Measurements from ENCODE around the gene LPAR6. TPM values are rescaled to one million over a fixed set of nuclear protein-coding genes. Genes with fewer than 3 reads are reported as not detected.

LPAR6 gene
- total and polyA plus RNA-seq, 3 donors from 2014 or later: 10.3 to 34.9 (median 20.6) TPM

GRCh38 chr13:48393030-48393697 lies 19.7 kb downstream of the LPAR6 start:
- no peak for TF ChIP-seq POLR2A (IDR thresholded peaks at IDR 0.05)
- TF ChIP-seq CTCF (IDR thresholded peaks at IDR 0.05): no peak
- Histone ChIP-seq H3K4me1 (peaks cover under 1% of the 10 kb centered on the region), H3K27me3 (no peaks in the 10 kb centered on the region), H3K27ac (no peak overlapping the region), H3K4me3 (no peak overlapping the region), H3K9me3 (no peaks in the 10 kb centered on the region), H3K36me3 (ENCODE audit: low read depth, missing control alignments) (no peaks in the 10 kb centered on the region)
- WGBS, 2 donors: 92% methylated on average over 3 of the region's 3 CpGs
- DNase-seq: no peak
- intact Hi-C loops (cut with DNase I; ENCODE audit: low total_unique reads): no loop called here

DNA sequence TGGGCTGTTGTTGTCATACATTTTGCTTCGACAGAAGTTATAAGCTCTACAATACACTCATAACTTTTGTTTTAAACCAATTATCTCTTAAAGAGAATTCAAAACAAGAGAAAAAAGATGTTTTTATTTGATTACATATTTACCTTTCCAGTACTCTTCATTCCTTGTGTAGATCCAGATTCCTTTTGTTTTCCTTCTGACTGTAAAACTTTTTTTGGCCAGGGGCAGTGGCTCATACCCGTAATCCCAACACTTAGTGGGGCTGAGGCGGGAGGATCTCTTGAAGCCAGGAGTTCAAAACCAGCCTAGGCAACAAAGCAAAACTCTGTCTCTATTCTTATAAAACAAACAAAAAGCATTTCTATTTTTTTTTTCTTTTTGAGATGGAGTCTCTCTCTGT lies 21.7 kb downstream of the LPAR6 start:
- Histone ChIP-seq H3K4me3 (no peak overlapping the region), H3K27me3 (no peaks in the 10 kb centered on the region), H3K4me1 (no peaks in the 10 kb centered on the region), H3K27ac (no peak overlapping the region), H3K9me3 (no peaks in the 10 kb centered on the region), H3K36me3 (ENCODE audit: low read depth, missing control alignments) (no peaks in the 10 kb centered on the region)
- WGBS, 2 donors: 92 to 95% methylated on average over 3 of the region's 3 CpGs
- TF ChIP-seq CTCF (IDR thresholded peaks at IDR 0.05) (no peak), POLR2A (IDR thresholded peaks at IDR 0.05) (no peak)
- intact Hi-C loops (cut with DNase I; ENCODE audit: low total_unique reads): no loop called here
- no peak for DNase-seq

DNA sequence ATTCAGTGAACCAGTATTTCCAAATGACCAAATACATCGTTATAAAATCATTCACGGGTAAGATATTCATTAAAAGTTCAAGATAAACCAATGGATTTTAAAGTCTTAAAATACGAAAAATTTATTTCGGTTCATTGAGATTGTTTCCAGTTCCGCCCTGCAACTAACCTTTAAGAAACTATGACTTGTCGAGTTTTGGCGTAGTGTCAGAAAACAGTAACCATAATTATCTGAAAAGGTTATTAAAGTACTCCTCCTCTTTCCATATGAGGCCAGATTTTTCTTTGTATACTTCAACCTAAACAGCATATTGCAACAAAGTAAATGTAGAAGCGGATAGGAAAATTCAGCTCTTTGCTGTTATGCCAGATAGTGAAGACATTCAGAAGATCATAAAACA lies 26.1 kb downstream of the LPAR6 start:
- H3K27me3 ChIP-seq: no peaks in the 10 kb centered on the region
- H3K4me1 ChIP-seq: no peaks in the 10 kb centered on the region
- DNase-seq: no peak
- H3K36me3 ChIP-seq (ENCODE audit: low read depth, missing control alignments): no peaks in the 10 kb centered on the region
- no peaks in the 10 kb centered on the region for H3K9me3 ChIP-seq
- TF ChIP-seq CTCF (IDR thresholded peaks at IDR 0.05) (no peak), POLR2A (IDR thresholded peaks at IDR 0.05) (no peak)
- WGBS, 2 donors: 74 to 79% methylated on average over 8 of the region's 8 CpGs
- intact Hi-C loops (cut with DNase I; ENCODE audit: low total_unique reads): no loop called here
- no peak overlapping the region for H3K27ac ChIP-seq
- H3K4me3 ChIP-seq: no peak overlapping the region

DNA sequence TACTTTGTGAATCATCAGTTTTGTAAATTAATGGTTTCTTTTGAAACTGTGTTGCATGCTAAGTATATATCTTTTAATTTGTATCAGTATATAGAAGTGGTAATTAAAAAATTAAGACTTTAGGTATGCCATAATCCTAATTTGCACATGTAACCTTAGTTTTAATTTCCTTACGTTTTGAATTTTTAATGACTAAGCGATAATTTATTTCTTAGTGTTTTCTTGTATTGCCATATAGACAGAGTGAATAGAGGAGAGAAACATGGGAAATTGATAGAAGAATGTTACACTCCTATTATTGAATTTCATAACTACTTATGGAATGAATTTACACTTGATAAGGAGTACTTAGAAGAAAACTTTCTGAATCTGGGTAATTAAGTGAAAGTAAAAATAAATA lies 29.5 kb downstream of the LPAR6 start:
- TF ChIP-seq POLR2A (IDR thresholded peaks at IDR 0.05) (no peak), CTCF (IDR thresholded peaks at IDR 0.05) (no peak)
- WGBS, 2 donors: 91 to 94% methylated on average over 2 of the region's 2 CpGs
- intact Hi-C loops (cut with DNase I; ENCODE audit: low total_unique reads): no loop called here

DNA sequence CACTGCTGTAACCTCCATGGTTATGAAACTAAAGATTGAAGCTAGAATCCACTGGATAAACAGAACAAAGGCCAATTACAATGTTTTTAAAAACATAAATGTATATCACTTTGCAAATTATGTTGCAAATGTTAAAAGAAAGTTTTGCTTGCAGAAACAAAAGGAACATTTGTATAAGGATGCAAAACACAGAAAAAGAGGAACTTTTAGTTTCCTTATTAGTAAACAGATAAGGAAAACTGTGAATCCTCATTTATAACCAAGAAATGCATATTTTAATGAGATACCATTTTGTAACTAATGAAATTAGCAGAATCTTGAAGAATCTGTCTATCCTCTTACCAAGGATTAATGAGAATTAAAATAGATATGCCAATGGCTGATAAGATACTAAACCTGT lies 32.3 kb downstream of the LPAR6 start:
- H3K36me3 ChIP-seq (ENCODE audit: low read depth, missing control alignments): no peaks in the 10 kb centered on the region
- H3K4me1 ChIP-seq: no peaks in the 10 kb centered on the region
- no peak overlapping the region for H3K4me3 ChIP-seq
- H3K27ac ChIP-seq: no peak overlapping the region
- intact Hi-C loops (cut with DNase I; ENCODE audit: low total_unique reads): no loop called here
- TF ChIP-seq POLR2A (IDR thresholded peaks at IDR 0.05): no peak
- no peak for TF ChIP-seq CTCF (IDR thresholded peaks at IDR 0.05)
- no peaks in the 10 kb centered on the region for H3K9me3 ChIP-seq
- no peaks in the 10 kb centered on the region for H3K27me3 ChIP-seq
- DNase-seq: no peak

More for the DNA sequence above, 29.5 kb downstream of the LPAR6 start:
- no peaks in the 10 kb centered on the region for H3K9me3 ChIP-seq
- DNase-seq: no peak
- no peak overlapping the region for H3K27ac ChIP-seq
- H3K27me3 ChIP-seq: no peaks in the 10 kb centered on the region
- no peaks in the 10 kb centered on the region for H3K4me1 ChIP-seq
- no peak overlapping the region for H3K4me3 ChIP-seq
- H3K36me3 ChIP-seq (ENCODE audit: low read depth, missing control alignments): no peaks in the 10 kb centered on the region
